Activated T-helper 9 cell treated with anti-CD3 and anti-CD28 coated beads, Interleukin-2, amount 50 U/mL, for 16 hours (primary cell): ENCODE results near the gene FOXN3.
"Not testable (repeated sequence)": the region's sequence is repeated elsewhere in the genome, so short reads cannot be mapped to it uniquely, and the experiment has no call there.

Source experiments
- DNase-seq: peaks from one replicate; pipeline ENCODE4 v3.0.0-alpha.2; 2020; ENCODE audit warnings: low read depth

FOXN3 gene

DNA sequence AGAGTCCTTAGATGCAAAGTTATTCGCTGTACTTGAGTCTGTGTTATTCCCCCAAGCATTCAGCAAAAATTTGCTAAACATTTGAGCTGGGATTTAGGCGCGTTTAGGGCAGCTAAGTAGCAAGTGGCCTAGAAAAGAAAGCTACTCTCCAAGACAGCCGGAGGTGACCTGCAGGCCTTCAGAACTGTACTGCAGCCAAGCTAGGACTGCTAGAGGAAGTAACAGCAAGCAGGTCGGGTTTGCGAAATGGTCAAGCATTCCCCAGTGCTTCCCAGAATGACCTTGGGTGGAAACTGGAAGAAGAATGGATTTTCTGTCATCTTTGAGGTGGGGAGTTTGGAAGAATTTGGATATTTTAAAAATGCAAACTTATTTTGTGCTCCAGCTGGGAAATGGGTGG lies 287.5 kb downstream of the FOXN3 start:
- DNase-seq: no peak

DNA sequence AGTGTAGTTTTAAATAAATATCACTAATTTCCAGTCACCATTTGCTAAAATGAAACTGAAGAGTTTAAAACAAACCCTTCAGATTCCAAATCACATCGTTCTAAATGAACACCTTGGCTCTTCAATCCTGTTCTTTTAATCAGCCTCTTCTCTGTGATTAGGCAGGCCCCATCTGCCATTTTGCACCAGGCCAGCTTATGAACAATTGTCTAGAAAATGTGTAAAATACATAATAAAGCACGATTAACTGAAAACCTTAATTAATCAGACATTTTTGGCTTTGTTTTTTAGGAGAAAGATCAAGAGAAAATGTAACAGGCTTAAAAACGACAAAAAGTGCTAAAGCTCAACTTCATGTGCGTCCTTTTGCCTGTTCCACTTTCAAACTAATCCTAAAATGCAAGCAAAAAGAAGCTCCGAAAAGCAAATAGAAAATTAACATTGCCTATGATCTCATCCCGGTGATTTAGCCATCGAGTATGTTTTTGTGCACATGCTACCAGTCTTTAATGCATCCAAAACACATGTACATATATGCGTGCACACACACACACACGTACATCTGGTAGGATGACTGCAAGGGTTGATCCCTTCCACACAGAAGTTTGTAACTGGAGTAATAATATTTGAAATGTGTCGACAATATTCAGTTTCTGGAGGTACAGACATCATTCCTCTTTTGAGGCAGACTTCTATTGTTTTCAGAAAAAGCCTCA lies 288.6 kb downstream of the FOXN3 start:
- no peak for DNase-seq

DNA sequence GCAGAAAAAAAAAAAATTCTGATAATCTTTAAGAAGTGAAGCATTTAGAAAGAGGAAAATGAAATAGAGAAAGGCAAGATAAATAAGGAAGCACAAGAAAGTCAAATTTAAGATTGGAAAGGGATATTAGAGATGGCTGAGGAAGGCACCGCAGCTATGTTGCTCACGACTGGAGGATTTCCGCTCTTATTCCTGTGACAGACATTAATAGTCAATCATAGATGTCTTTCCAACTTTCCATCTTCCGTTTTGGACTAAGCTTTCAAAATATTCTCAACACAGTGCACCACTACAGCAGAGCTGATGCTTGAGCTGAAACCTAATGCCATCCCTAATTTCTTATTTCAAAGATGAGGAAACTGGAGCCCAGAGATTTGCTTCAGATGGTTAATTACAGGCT lies 290.6 kb downstream of the FOXN3 start:
- DNase-seq: no peak

DNA sequence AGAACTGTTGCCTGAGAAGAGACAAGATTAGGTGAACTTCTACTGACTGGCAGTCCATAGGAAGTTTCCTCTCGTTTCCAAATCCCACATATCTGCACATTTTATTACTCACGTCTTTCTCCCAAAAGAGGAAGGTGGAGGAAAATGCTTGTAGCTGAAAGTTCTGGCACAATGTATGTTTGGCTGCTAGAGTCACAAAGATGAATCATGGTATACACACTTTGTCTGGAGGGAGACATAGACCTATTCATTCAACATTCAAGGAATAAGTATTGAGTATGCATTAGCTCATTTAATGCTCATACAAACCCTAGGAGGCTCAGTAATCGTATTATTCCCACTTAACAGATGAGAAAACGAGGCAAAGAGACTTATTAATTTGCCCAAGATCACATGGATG lies 291.8 kb downstream of the FOXN3 start:
- DNase-seq: no peak

DNA sequence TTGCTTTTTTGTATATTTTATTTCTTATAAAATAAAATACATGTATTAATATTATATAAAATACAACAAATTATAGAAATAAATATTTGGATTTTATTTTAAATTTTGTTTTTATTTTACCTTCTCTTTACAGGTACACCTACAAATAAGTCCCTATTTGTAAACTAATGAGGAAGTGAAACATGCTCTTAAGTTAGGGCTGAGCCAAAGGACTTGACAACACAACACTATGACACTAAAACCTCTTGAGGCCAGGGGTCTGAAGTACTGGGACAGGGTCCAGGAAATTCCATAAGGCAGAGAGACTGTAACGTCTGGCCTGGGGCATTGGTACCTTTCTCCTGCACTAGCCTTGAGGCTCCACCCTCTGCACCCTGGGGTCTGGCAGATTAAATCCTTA lies 293.2 kb downstream of the FOXN3 start:
- no peak for DNase-seq

DNA sequence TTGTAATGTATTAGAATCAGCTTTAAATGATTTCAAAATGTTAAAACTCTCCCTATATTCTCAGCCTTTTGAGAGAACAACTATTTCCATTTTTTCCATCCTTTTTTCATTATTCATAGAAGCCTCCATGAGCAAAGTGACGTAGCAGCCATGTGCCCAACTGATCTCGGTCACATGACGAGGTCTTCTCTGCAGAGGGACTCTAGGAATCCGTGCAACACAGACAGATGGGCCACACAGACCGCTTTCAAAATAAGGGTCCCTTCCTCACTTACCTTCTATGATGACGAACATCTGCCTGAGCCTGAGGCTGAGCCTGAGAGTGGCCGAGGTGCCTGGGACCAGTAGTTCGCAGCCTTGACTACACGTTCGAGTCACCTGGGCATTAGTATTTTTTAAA lies 293.8 kb downstream of the FOXN3 start:
- no peak for DNase-seq

- no peak for DNase-seq
Observed at GRCh38 chr14:89121968-89122620, 294.9 kb downstream of the FOXN3 start.

- no peak for DNase-seq
Observed at GRCh38 chr14:89117012-89117411, 300.0 kb downstream of the FOXN3 start.

- no peak for DNase-seq
Observed at GRCh38 chr14:89114109-89114508, 302.9 kb downstream of the FOXN3 start.

- DNase-seq: no peak
Observed at GRCh38 chr14:89112720-89113119, 304.3 kb downstream of the FOXN3 start.

DNA sequence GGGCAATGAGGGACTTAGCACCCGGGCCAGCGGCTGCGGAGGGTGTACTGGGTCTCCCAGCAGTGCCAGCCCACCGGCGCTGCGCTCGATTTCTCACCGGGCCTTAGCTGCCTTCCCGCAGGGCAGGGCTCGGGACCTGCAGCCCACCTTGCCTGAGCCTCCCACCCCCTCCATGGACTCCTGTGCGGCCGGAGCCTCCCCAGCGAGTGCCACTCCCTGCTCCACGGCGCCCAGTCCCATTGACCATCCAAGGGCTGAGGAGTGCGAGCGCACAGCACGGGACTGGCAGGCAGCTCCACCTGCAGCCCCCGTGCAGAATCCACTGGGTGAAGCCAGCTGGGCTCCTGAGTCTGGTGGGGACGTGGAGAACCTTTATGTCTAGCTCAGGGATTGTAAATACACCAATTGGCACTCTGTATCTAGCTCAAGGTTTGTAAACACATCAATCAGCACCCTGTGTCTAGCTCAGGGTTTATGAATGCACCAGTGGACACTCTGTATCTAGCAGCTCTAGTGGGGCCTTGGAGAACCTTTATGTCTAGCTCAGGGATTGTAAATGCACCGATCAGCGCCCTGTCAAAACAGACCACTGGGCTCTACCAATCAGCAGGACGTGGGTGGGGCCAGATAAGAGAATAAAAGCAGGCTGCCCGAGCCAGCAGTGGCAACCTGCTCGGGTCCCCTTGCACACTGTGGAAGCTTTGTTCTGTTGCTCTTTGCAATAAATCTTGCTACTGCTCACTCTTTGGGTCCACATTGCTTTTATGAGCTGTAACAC lies 305.1 kb downstream of the FOXN3 start:
- not testable (repeated sequence) for DNase-seq

DNA sequence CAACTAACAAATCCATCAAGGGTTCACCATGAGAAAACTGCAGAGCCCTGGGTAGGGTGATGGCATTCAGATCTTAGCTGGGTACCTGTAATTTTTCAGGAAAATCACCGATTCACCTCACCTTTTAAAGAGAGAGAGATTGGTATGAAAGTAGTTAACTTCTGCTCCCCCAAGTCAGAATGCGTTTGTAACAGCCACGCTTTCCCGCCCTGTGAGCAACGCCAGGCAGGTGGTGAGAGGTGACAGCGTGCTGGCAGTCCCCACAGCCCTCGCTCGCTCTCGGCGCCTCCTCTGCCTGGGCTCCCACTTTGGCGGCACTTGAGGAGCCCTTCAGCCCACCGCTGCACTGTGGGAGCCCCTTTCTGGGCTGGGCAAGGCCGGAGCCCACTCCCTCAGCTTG lies 305.8 kb downstream of the FOXN3 start:
- not testable (repeated sequence) for DNase-seq

DNA sequence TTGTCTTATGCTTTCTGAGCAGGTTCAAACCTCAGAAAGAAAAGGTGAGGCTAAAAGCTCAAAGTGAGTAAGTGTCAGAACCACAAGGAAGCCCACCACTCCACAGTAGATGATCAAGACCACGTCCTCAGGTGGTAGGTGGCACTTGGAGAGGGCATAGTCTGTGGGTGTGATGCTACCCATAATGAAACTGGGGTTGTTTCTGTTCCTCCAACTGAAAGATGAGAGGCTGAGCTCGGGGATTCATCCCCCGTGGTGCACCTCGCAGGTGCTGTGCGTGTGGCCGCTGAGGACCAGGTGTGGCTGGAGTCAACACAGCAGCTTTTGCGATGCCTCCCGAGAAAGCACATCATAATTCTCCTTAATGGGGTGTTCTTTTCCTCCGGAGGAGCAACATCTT lies 306.9 kb downstream of the FOXN3 start:
- DNase-seq: no peak

DNA sequence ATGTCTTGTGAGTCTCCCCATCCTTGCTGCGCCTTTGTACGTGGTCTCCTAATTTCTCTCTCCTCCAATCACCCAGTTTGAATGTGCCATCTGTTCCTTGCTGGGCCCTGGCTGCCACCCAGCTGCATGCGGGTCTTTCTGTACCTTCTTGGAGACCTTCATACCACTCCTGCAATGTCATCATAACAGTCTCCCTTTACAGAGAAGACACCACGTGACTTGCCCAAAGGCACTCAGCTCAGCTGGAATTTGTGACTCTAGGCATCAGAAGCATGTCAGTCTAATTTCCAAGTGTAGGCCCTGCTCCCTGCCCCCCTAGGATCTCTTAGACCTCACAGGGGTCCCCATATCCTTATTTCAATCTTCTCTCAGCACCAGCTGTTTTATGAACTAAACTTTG lies 308.4 kb downstream of the FOXN3 start:
- no peak for DNase-seq

- no peak for DNase-seq
Observed at GRCh38 chr14:89107626-89108025, 309.4 kb downstream of the FOXN3 start.
